Small intestine (tissue), 7 donors: Measurements from ENCODE around the gene ITGA1. TPM values are rescaled to one million over a fixed set of nuclear protein-coding genes. Genes with fewer than 3 reads are reported as not detected.
A peak's percentile ranks its signal among the peaks of the same experiment; 100 is the strongest.

Experiments used
- DNase-seq, 2 donors: peaks; one replicate each; pipeline versions ENCODE4 v3.0.0 to v3.0.0-alpha.2; 2013
- FAIRE-seq: peaks from 2 replicates; lab custom pipeline; 2012; peaks lifted over from hg19 to GRCh38; lab: Jason Lieb, UNC
- H3K27ac ChIP-seq, 3 donors: one replicate each; pipeline ENCODE4 v1.5.1; 2013; ENCODE audit warnings: low read length in 2 of 3, mild to moderate bottlenecking in 2 of 3, control low read depth in 1 of 3, inconsistent platforms in 1 of 3, low read depth in 1 of 3, moderate library complexity in 1 of 3
- H3K27me3 ChIP-seq, 3 donors: one replicate each; pipeline ENCODE4 v1.6.1; 2013; ENCODE audit warnings: low read length in 3 of 3, inconsistent platforms in 1 of 3; ENCODE audit not compliant: control insufficient read depth in 3 of 3, insufficient read depth in 3 of 3
- H3K36me3 ChIP-seq, 3 donors: one replicate each; pipeline ENCODE4 v1.6.1; 2013; ENCODE audit warnings: low read length in 3 of 3, inconsistent platforms in 1 of 3, low read depth in 1 of 3, mild to moderate bottlenecking in 1 of 3, moderate library complexity in 1 of 3; ENCODE audit not compliant: control insufficient read depth in 3 of 3, insufficient read depth in 2 of 3
- H3K4me1 ChIP-seq, 3 donors: one replicate each; pipeline ENCODE4 v1.6.1; 2013; ENCODE audit warnings: low read length in 2 of 3, inconsistent platforms in 1 of 3, low read depth in 1 of 3, mild to moderate bottlenecking in 1 of 3, moderate library complexity in 1 of 3; ENCODE audit not compliant: control insufficient read depth in 3 of 3, insufficient read depth in 2 of 3
- H3K4me3 ChIP-seq, 3 donors: one replicate each; pipeline ENCODE4 v1.5.1; 2013; ENCODE audit warnings: low read length in 3 of 3, control low read depth in 1 of 3, inconsistent platforms in 1 of 3, low read depth in 1 of 3, mild to moderate bottlenecking in 1 of 3, moderate library complexity in 1 of 3
- H3K9me3 ChIP-seq, 2 donors: one replicate each; pipeline ENCODE4 v1.6.1; 2013; ENCODE audit warnings: low read depth in 1 of 2, low read length in 1 of 2; ENCODE audit not compliant: control insufficient read depth in 2 of 2, insufficient read depth in 1 of 2
- WGBS, 3 donors: extraction: QIAGEN DNeasy Blood & Tissue Kit; methylation state at CpG; one replicate each; pipeline ENCODE4 v1.1.7; 2013; 5-methylcytosine and 5-hydroxymethylcytosine counted together
- polyA plus RNA-seq, 4 donors: library from polyadenylated mRNA; stranded (reverse) in 3 of 4; unstranded in 1 of 4; fragments of 200-250 nt in 3 of 4; fragments of 120-200 nt in 1 of 4; gene quantifications; one replicate each; pipeline versions ENCODE4 v1.2.1 to v1.2.3, GENCODE V29; 2013
- donor health status: healthy with polysubstance abuse.
- donor health status: control.
- donor health status: control.
- donor health status: Bipolar disorder and iron deficiency.
- donor health status: healthy.

ITGA1 gene
- polyA plus RNA-seq, 4 donors: 1.6 to 20.9 (median 5.0) TPM

GRCh38 chr5:52895572-52896413 lies 108.1 kb downstream of the ITGA1 start:
- H3K9me3 ChIP-seq: no peaks in the 10 kb centered on the region
- WGBS, 3 donors: 79 to 89% (median 82%) methylated on average over 5 of the region's 5 CpGs
- no peak overlapping the region for H3K27ac ChIP-seq
- no peaks in the 10 kb centered on the region for H3K27me3 ChIP-seq
- DNase-seq (no peak), FAIRE-seq (no peak)
- peaks cover 0 to 7% (median 0%) of the 10 kb centered on the region in 3 donors for H3K36me3 ChIP-seq
- H3K4me3 ChIP-seq: no peak overlapping the region
- no peaks in the 10 kb centered on the region for H3K4me1 ChIP-seq

GRCh38 chr5:52896534-52897237 lies 109.0 kb downstream of the ITGA1 start:
- FAIRE-seq (no peak), DNase-seq (no peak)
- no peaks in the 10 kb centered on the region for H3K9me3 ChIP-seq
- no peak overlapping the region for H3K4me3 ChIP-seq
- H3K27ac ChIP-seq: no peak overlapping the region
- no peaks in the 10 kb centered on the region for H3K27me3 ChIP-seq
- WGBS, 3 donors: 78 to 95% (median 87%) methylated on average over 2 of the region's 2 CpGs
- H3K4me1 ChIP-seq: no peaks in the 10 kb centered on the region
- peaks cover 0 to 7% (median 0%) of the 10 kb centered on the region in 3 donors for H3K36me3 ChIP-seq

- no peaks in the 10 kb centered on the region for H3K9me3 ChIP-seq
- H3K27me3 ChIP-seq: no peaks in the 10 kb centered on the region
- H3K36me3 ChIP-seq: peaks cover 0 to 7% (median 0%) of the 10 kb centered on the region in 3 donors
- no peak overlapping the region for H3K4me3 ChIP-seq
- no peak overlapping the region for H3K27ac ChIP-seq
- no peaks in the 10 kb centered on the region for H3K4me1 ChIP-seq
- no peak for FAIRE-seq
- DNase-seq: no peak
These were observed 109.5 kb downstream of the ITGA1 start for GRCh38 chr5:52897238-52897614.

- no peak for DNase-seq
- Histone ChIP-seq H3K4me3 (peak overlapping the region in 1 of 3 donors; percentile 7), H3K9me3 (no peaks in the 10 kb centered on the region), H3K27me3 (no peaks in the 10 kb centered on the region), H3K36me3 (peaks cover 0 to 7% (median 3%) of the 10 kb centered on the region in 3 donors), H3K4me1 (no peaks in the 10 kb centered on the region), H3K27ac (peak overlapping the region in 2 of 3 donors; percentile 3 to 24)
- no peak for FAIRE-seq
- 82 to 84% (median 83%) methylated on average over 5 of the region's 5 CpGs for WGBS, 3 donors
These were observed 111.4 kb downstream of the ITGA1 start for GRCh38 chr5:52898961-52899680.

- WGBS, 3 donors: 77 to 93% (median 78%) methylated on average over 2 of the region's 2 CpGs
- no peaks in the 10 kb centered on the region for H3K9me3 ChIP-seq
- FAIRE-seq (no peak), DNase-seq (no peak)
- no peaks in the 10 kb centered on the region for H3K4me1 ChIP-seq
- no peak overlapping the region for H3K27ac ChIP-seq
- H3K27me3 ChIP-seq: no peaks in the 10 kb centered on the region
- H3K36me3 ChIP-seq: peaks cover 0 to 6% (median 2%) of the 10 kb centered on the region in 3 donors
- no peak overlapping the region for H3K4me3 ChIP-seq
These were observed 115.4 kb downstream of the ITGA1 start for GRCh38 chr5:52903142-52903541.

GRCh38 chr5:52906343-52906742 lies 118.6 kb downstream of the ITGA1 start:
- no peak for DNase-seq

GRCh38 chr5:52906845-52907244 lies 119.1 kb downstream of the ITGA1 start:
- H3K27ac ChIP-seq: no peak overlapping the region
- DNase-seq (no peak), FAIRE-seq (no peak)
- H3K9me3 ChIP-seq: no peaks in the 10 kb centered on the region
- H3K36me3 ChIP-seq: peaks cover 0 to 6% (median 0%) of the 10 kb centered on the region in 3 donors
- H3K4me3 ChIP-seq: no peak overlapping the region
- H3K27me3 ChIP-seq: no peaks in the 10 kb centered on the region
- WGBS, 3 donors: 88 to 94% (median 89%) methylated on average over 4 of the region's 4 CpGs
- H3K4me1 ChIP-seq: no peaks in the 10 kb centered on the region

More at GRCh38 chr5:52906343-52906742, 118.6 kb downstream of the ITGA1 start:
- H3K27me3 ChIP-seq: no peaks in the 10 kb centered on the region
- no peaks in the 10 kb centered on the region for H3K4me1 ChIP-seq
- no peak overlapping the region for H3K27ac ChIP-seq
- H3K4me3 ChIP-seq: no peak overlapping the region
- WGBS, 3 donors: 91 to 100% (median 98%) methylated on average over 1 of the region's 1 CpG
- H3K36me3 ChIP-seq: peaks cover 0 to 6% (median 0%) of the 10 kb centered on the region in 3 donors
- FAIRE-seq: no peak
- no peaks in the 10 kb centered on the region for H3K9me3 ChIP-seq

- no peaks in the 10 kb centered on the region for H3K4me1 ChIP-seq
- peaks cover 0 to 3% (median 0%) of the 10 kb centered on the region in 3 donors for H3K36me3 ChIP-seq
- no peak overlapping the region for H3K27ac ChIP-seq
- WGBS, 3 donors: 12 to 31% (median 12%) methylated on average over 1 of the region's 1 CpG
- no peaks in the 10 kb centered on the region for H3K9me3 ChIP-seq
- no peak overlapping the region for H3K4me3 ChIP-seq
- FAIRE-seq: no peak
- DNase-seq: no peak
- no peaks in the 10 kb centered on the region for H3K27me3 ChIP-seq
These were observed 121.5 kb downstream of the ITGA1 start for GRCh38 chr5:52909192-52909591.
